CD4-positive, alpha-beta T cell treated with Interferon alpha-2 for 1 hour (primary cell): Measurements from ENCODE around the gene UCKL1.
"Not testable (repeated sequence)": the region's sequence is repeated elsewhere in the genome, so short reads cannot be mapped to it uniquely, and the experiment has no call there.

Source experiments
- DNase-seq, 2 donors: peaks; one replicate each; pipeline ENCODE4 v3.0.0-alpha.2; 2020 to 2022

Gene UCKL1

DNA sequence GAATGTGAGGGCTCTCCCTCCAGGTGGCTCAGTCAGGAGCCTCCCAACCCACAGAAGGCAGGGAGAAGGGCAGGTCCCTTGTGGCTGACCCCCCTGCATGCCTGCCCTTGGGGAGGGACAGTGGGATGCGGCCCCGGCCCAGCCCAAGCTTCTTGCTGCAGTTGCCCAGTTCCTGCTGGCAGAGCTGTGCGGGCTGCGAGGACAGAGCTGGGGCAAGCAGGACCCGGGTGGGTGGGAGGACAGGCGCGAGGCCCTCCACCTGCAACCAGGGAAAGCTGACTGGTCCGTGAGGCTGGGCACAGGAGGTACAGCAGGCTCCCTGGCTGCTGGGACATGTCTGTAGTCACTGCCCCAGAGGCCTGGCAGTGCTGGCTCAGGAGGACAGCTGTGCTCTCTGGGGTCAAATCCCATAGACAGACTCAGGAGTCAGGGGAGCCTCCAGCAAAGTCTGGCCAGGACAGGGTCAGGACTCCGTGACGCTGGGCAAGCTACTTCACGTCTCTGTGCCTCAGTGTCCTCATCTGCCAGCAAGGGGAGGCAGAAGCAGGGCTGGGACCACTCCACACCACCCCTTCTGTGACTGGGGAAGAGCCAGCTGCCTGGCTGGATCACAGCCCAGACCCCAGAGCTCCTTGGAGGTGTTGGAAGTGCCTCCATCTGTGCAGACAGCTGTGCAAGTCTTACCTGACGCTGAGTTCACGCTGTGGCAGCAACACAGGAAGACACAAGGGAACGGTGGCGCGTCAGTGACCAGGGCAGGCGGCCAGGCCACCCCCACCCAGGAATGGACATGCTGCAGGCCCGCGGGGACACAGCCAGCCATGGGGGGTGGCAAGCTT lies 13.0 kb downstream of the UCKL1 start:
- DNase-seq, result no peak

DNA sequence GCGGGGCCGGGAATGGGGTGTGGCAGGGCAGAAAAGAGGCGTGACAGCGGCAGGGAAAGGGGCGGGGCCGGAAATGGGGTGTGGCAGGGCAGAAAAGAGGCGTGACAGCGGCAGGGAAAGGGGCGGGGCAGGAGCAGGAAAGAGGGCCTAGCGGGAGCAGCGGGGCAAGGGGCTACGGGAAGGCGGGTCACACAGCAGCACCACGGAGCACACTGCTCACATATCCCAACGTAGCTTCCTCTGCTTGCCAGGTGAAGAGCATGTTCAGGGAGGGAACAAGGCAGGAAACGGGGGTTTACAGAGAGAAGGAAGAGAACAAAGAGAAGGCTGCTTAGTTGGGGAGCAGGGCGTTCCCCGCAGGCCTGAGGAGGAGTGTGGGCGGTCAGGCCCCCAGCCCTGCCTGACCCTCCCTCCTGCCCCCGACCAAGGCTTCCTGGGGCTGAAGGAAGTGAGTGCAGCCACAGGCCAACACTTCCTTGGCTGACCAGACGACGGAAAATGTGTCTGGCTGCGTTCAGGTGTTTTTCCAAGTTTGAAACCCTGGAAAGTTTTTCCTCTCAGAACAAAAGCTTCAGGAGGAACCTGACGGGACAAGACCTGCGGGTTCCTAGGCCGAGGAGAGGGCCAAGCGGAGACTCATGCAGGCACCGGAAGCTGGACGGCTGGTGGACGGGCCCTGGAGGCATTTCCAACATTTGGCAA lies 13.8 kb downstream of the UCKL1 start:
- peak; percentile 20 to 49 for DNase-seq

DNA sequence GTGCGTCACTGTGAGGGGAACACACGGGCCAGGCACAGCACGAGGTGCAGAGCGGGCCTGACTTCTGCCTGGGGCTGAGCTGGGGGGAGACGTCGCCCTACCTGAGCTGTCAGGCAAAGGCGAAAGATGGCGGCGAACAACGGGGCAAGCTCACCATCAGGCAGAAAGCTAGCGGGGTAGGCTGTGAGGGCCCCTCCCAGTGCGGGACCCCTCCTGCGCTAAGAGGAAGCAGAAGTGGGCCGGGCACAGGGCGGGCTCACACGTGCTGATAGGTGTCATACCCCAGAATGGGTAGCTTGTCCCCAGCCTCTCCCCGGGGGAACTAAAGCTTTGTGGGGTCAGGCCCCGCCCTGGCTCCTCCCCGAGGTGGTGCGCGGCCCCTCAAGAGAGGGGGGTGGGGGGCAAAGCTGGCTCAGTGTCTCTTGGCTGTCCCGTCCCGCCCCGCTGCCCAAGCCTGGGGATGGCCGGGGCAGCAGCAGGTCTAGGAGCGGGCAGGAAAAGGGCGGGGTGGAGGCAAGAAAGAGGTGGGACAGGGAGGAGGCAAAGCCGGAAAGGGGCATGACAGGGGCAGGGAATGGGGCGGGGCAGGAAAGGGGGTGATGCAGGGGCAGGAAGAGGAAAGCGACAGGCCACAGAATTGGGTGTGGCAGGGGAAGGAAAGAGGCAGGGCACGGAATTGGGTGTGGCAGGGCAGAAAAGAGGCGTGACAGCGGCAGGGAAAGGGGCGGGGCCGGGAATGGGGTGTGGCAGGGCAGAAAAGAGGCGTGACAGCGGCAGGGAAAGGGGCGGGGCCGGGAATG lies 14.7 kb downstream of the UCKL1 start:
- DNase-seq, result peak; percentile 84 to 89

DNA sequence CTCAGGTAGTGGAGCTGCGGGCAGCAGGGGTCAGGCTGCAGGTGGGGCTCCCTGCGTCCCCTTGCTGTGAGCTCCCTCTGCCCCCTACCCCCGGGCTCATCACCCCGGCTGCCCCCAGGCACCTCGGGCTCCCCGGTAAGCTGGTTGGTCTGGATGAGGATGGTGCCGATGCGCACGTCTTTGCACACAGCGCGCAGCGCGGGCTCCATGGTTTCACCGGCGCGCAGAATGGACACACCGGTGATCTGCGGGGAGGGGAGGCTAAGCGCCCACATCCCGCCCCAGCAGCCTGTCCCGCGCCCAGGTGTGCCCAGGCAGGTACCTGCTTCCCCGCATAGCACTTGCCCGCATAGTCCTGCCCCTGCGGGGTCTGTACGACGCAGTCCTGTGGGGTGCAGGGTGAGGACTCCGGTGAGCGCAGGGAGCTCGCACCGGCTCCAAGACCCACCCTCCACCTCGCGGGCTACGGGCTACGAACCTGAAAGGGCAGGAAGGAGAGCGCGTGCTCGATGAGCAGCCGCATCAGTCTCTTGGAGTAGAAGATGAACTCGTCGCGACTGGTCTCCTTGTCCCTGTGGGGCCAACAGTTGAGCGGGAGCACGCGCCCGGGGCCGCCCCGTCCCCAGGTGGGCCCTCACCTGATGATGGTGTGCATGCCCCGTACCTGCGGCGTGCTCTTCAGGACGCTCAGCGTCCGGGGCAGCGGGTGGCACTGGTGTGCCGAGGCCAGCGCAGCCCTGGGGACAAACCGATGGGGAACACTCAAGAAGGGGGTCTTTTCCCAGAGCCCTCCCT lies 15.5 kb downstream of the UCKL1 start:
- no peak for DNase-seq

DNA sequence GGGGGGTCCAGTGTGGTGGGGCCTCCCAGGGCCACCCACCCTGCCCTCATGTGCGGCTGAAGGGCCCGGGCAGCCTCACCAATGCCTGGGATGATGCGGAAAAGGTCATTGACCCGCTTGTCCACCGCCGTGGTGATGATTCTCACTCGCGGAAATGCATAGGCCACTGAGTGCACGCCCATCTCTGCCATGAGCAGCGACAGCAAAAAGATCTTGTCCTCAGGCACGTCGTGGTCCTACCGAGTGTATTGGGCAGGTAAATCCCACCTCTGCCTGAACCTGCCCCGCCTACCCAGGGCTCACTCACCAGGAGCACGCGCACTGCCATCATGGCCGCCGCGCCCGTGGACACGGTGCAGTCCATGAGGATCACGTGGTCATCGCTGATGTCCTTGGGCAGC lies 16.1 kb downstream of the UCKL1 start:
- DNase-seq, result no peak

DNA sequence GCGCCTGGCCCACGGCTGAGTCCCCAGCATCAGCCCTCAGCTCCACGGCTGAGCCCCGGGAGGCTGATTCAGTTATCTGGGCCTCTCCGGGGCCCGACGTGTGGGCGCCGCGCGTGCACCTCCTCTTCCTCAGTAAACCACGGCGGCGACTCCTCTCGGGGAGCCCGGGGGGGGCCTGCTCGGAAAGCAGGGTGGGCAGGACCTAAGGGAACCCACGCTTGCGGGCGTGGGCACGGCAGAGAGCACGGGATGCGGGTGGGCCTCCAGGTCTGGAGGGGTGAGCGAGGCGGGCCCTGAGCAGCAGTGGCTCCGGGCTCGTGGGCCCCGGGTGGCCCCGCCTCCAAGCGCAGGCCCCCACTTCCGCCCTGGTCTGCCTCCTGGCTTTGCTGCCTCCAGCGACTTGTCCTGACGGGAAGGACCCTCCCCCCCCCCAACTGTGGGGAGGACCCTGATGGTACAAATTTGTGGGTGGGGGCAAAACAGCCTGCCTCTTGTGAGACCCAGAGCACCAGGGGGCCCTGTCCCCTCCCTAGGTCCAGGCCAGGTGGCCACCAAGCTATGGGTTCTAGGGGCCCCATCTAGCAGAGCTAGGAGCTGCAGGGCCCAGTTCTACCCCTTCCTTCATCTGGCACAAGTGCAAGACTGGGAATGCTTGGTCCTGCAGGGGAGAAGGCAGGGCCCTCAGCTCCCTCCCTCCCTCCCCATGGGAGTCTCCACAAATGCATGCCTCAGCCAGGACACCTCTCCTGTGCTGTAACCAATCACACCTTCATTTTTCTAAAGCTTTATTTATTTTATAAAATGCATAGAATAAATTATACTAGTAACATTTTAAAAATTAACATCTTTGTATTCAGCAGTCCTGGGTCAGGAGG lies 16.9 kb downstream of the UCKL1 start:
- DNase-seq, result peak in 1 of 2 donors; percentile 24

DNA sequence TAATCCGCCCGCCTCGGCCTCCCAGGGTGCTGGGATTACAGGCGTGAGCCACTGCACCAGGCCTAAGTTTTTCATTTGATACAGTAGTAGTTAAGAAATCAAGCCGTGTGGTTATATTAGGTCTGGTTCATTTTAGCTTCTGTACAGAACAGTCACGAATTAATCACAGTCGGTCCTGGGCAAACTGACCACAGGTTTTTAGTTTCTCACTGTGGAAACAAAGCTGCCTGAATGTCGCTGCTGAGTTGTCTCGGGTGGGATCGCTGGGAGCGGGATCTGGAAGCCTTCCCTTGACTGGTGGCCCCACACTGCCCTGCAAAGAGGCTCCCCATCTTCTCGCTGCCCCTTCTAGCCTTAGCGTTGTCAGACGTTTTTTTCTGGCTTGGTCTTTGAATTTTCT lies 18.6 kb downstream of the UCKL1 start:
- no peak for DNase-seq

DNA sequence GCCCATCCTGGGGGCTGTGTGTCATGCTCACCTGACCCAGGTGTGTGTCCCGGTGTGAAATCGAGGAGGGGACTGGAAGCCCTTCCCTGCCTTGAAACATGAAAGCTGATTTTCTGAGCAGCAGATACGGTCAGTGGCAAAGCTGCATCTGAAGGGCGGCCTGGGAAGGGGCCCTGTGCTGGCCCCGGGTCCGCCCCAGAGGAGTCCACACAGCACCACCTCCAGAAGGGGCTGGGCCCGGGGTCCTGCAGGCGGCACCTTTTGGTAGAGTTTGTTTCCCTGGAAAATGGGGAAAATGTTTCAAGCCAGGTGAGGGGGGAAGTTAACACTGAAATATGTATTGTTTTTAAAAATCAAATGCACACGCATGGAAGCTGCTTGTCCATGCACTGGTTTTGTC lies 20.8 kb downstream of the UCKL1 start:
- DNase-seq, result no peak

DNA sequence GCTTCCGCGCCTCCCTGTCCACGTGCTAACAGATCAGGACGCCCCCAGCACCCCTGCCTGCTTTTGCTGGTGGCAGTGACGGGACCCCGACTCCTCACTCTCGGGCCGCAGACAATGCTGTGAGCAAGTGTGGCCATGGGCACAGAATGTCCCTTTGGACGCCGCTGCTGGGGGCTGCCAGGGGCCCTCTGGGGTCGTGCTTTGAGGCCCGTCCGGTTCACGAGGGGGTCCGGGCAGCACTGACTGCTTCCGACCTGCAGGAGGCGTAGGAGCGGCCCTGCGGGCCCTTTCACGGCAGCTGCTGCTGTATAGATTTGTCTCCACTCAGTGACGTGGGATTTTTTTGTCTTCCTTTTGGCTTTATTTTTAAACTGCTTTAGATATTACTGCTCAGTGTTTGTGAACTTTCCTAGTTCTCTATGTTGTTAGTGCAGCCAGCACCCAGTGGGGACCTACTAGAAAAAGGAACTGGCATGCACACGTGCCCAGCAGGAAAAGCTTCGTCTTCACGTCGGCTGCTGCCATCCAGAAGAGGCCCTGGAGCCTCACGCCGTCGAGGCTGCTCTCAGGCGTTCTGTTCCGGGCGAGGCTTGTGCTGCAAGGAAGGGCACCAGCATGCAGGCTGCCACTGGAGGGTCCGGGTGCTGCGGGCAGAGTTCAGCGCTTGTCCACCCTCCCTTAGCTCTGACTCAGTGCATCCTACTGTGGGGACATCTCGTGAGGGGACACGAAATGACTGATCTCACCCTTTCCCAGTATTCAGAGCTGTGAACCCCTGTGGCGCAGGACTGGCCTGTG lies 21.7 kb downstream of the UCKL1 start:
- DNase-seq, result no peak

DNA sequence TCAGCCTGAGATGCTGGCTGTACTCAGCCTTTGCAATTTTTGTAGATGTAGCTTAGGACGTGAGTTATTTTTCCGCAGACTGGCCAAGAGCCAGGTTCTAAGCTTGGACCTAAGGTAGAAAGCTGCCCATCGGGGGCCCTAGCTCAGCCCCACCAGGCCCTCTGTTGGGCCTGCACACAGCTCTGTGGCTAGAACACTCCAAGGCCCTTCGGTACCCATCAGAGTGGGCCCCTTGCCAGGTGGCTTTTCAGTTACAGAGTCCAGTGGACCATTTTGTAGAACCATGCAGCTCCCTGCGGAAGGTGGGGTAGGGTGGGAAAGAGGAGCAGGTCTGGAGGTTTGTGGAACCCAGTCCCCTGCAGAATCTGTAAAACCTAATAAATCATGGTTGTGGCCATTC lies 22.6 kb downstream of the UCKL1 start:
- no peak for DNase-seq

DNA sequence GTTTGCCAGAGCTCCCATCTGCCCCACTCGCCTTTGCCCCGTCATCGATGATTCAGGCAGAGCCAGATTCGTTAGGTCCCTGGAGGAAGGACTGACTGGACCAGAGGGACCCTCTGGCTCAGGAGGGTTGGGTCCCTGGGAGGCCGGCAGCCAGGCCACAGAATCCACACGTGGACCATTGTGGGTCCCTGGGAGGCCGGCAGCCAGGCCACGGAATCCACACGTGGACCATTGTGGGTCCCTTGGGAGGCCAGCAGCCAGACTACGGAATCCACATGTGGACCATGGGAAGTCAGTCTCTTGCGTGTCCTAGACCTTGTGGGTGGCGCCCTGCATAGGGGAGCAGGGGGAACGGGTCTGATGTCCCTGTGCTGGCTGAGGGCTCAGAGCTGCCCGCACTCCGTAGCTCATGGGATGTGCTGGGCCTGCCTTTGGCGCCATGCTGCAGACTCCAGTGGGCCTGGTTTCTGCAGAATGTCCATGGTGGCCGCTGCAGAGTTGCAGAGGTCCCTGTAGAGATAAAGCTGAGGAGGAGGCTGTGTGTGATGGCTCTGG lies 23.5 kb downstream of the UCKL1 start:
- no peak for DNase-seq

DNA sequence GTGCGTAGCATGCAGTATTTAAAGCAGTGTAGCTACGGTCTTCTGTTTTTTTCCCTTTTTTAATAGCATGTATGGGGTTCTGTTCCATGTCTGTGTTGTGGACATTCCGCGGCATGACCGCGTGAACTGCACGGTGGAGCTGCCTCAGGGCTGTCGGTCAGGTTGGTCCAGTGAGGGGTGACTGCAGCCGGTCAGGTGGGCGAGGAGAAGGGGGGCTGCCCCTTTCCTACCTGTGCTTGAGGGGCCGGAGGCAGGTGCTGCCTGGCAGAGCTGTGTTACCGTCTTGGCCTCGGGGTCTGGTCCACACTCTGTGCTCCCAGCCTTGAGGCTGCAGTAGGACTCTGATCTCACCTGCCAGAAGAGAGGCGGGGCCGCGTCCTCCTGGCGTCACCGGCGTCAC lies 24.5 kb downstream of the UCKL1 start:
- DNase-seq, result no peak

DNA sequence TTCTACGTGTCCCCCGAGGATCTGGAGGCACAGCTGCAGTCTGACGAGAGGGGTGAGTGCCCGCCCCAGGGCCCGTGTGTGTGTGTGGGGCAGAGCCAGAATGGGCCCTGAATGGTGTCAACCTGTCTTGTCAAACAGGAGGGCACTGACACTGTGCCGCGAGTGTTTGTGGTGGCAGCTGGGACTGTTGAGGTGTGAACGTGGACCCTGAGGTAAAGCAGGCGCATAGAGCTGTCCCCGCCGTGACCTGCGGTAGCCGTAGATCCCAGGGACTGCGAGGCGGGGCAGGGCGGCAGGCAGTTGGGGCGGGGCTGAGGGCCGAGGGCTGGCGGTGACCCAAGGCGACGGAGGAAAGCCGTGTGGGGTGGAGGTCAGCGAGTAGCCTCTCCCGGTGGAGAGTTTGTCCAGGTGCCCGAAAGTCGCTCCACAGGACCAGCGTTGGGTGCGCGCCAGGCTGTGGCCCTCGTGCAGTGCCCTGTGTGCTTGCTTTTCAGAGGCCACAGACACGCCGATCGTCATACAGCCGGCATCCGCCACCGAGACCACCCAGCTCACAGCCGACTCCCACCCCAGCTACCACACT lies 25.2 kb downstream of the UCKL1 start:
- DNase-seq, result no peak

DNA sequence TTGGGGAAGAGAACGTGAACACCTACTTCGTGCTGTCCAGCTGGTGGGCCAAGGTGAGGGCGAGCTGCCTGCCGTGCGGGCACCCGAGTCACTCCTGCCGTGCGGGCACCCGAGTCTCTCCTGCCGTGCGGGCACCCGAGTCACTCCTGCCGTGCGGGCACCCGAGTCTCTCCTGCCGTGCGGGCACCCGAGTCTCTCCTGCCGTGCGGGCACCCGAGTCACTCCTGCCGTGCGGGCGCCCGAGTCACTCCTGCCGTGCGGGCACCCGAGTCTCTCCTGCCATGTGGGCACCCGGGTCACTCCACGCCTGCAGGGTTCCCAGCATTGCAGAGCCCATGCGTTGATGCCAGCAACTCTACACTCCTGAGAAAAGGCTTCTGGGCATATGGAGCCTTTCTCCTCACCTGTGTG lies 26.7 kb downstream of the UCKL1 start:
- not testable (repeated sequence) for DNase-seq

DNA sequence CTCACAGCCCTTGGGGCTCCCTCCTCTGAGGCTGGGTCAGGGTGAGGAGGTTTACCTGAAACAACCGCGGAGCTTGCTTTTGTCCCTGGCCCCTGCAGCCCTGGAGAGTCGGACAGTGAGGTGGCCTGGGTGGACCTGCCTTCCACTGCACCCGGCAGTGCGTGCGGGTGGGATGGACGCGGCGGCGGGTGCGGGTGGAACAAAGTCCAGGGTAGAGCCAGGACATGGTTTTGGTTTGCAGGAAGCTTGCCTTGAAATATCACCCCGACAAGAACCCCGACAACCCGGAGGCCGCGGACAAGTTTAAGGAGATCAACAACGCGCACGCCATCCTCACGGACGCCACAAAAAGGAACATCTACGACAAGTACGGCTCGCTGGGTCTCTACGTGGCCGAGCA lies 27.1 kb downstream of the UCKL1 start:
- no peak for DNase-seq

DNA sequence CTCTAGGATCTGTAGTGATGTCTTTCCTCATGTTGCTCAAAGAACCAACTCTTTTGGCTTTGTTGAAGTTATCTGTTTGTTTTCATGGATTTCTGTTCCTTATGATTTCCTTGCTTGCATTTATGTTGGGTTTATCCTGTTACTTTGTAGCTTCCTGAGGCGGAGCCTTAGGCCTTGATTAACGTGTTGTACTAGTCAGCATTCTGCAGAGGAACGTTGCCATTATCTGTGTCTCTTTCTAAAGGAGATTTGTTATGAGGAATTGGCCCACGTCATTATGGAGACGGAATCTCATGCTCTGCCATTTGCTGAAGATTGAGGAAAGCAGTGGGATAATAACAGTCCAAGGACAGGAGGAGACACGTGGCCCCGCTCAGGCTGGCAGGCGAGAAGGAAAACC lies 29.9 kb downstream of the UCKL1 start:
- DNase-seq, result no peak

DNA sequence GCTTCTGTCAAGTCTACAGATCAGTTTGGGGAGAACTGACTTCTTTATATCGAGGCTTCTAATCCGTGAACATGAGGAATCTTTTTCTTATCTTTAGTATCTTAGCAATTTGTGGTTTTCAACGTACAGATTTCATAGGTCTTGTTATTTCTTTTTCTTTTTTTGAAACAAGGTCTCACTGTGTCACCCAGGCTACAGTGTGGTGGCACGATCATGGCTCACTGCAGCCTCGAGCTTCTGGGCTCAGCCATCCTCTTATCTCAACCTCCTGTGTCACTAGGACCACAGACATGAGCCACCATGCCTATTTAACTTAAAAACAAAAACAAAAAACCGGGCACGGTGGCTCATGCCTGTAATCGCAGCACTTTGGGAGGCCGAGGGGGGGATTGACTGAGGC lies 32.0 kb downstream of the UCKL1 start:
- DNase-seq, result no peak

DNA sequence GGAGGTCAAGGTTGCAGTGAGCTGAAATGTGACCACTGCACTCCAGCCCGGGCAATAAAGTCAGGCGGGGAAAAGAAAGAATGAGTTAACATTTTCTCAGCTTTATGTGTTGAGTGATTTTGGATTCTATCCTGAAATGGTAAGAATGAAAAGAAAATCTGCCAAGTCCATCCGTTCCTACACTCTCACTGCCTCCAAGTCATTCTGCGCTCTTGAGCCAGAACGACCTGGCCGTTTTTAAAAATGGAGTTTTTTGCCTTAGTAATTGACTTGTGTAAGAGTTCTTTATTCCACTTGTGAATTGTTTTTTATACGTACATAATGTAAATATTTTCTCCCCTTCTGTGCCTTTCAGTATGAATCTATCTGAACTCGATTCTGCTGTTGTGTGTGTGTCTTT lies 32.6 kb downstream of the UCKL1 start:
- no peak for DNase-seq

DNA sequence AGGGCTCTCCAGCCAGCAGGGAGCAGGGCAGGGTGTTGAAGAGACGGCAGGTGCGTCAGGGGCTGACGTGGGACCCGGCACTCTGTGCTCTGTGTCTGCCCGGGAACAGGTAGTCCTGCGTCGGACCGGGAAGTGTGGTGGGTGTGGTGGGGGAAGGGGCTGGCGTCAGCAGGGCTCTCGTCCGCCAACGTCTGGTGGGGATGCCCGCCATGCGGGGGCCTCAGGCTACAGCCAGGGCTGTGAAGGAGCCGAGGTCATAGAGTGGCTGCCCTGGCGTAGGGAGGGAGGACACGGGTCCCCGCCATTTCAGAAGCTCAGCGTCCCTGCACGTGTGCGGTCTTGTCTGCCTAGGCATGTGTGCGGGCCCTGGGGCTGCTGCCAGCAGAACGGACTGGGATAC lies 36.0 kb downstream of the UCKL1 start:
- no peak for DNase-seq

DNA sequence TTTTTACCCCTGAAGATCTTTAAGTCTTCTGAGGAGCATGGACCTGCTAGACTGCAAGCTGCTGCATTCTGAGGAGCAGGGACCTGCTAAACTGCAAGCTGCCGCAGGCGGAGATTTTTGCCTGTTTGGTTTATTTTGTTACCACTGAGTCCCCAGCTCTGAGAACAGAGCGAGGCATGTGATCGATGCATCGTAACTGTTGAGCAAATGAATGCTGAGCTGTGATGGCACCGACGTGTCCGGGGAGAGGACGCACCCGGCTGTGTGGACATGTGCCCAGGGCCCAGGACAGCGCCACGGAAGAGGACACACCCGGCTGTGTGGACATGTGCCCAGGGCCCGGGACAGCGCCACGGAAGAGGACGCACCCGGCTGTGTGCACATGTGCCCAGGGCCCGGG lies 37.1 kb downstream of the UCKL1 start:
- no peak for DNase-seq
